ENCODE results near the gene FAHD1. TPM values are rescaled to one million over a fixed set of nuclear protein-coding genes. Genes with fewer than 3 reads are reported as not detected.

The FAHD1 gene
- total RNA-seq, 4 donors from 2014 or later: 107 to 188 (median 152) TPM

DNA sequence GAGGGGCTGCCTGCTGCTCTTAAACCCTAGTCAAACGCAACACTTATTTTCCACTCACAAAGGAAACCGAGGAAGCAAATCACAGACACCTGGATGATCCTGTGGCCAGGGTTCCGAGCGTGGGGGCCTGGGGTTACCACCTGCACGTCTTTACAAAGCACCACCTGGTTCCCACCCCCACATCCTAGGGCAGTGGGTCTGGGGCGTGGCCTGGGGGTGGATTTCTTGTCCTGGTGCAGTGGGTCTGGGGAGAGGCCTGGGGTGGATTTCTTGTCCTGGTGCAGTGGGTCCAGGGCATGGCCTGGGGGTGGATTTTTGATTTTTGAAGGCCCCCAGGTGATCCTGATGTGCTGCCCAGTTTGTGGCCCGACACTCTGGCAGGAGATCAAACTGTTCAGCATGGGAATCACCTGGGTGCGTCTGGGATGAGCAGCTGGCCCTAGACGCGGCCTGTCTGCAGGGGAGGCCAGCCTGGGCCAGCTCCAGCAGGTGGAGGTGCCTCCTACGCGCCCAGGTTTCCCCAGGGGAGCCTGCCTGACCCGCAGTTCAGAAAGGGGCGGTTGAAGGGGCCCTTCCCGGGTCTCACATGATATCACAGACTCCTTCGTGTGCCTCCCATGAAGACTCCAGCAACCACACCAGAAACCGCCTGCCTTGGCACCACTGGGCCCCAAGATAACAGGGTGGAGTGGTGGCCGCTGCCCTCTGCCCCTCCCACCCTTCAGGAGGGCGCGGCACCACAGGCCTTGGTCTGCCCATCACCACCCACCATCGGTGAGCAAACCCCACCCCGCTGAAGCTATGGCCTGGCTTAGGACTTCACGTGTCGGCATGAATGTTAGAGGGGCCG, 6.7 kb upstream of the FAHD1 start:
- TF ChIP-seq, protein P1, sequence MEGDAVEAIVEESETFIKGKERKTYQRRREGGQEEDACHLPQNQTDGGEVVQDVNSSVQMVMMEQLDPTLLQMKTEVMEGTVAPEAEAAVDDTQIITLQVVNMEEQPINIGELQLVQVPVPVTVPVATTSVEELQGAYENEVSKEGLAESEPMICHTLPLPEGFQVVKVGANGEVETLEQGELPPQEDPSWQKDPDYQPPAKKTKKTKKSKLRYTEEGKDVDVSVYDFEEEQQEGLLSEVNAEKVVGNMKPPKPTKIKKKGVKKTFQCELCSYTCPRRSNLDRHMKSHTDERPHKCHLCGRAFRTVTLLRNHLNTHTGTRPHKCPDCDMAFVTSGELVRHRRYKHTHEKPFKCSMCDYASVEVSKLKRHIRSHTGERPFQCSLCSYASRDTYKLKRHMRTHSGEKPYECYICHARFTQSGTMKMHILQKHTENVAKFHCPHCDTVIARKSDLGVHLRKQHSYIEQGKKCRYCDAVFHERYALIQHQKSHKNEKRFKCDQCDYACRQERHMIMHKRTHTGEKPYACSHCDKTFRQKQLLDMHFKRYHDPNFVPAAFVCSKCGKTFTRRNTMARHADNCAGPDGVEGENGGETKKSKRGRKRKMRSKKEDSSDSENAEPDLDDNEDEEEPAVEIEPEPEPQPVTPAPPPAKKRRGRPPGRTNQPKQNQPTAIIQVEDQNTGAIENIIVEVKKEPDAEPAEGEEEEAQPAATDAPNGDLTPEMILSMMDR (IDR thresholded peaks at IDR 0.05): no peak
- no peak for TF ChIP-seq POLR2A (IDR thresholded peaks at IDR 0.05)
- Histone ChIP-seq H3K27ac (no peak overlapping the region), H3K36me3 (peaks cover 0 to 74% (median 4%) of the 10 kb centered on the region in 3 donors), H3K27me3 (no peaks in the 10 kb centered on the region), H3K4me1 (peaks cover 0 to 19% (median 4%) of the 10 kb centered on the region in 4 donors), H3K4me3 (no peak overlapping the region), H3K9me3 (no peaks in the 10 kb centered on the region)
- DNase-seq: peak in 1 of 3 donors; percentile 23

DNA sequence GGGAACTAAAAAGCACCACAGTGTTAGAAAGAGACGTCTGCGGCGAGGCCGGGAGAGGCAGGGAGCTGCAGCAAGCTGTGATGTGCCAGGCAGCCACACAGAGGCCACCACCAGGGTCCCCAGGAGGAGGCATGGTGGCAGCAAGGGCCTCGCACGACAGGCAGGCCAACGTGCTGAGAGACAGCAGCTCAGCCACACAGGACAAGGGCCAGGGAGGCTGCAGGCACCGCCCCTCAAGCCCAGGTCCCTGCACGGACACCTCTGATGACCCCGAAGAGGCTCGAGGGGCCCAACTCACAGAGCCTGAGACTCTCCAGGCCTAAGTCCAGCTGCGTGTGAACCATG, 6.1 kb upstream of the FAHD1 start:
- Histone ChIP-seq H3K4me1 (peaks cover 3 to 25% (median 8%) of the 10 kb centered on the region in 4 donors), H3K27ac (no peak overlapping the region), H3K4me3 (no peak overlapping the region), H3K9me3 (no peaks in the 10 kb centered on the region), H3K36me3 (peaks cover 0 to 69% (median 4%) of the 10 kb centered on the region in 3 donors), H3K27me3 (no peaks in the 10 kb centered on the region)
- peak in 1 of 3 donors; percentile 25 for DNase-seq
- TF ChIP-seq POLR2A (IDR thresholded peaks at IDR 0.05): no peak
- TF ChIP-seq, protein P1 (IDR thresholded peaks at IDR 0.05): no peak

DNA sequence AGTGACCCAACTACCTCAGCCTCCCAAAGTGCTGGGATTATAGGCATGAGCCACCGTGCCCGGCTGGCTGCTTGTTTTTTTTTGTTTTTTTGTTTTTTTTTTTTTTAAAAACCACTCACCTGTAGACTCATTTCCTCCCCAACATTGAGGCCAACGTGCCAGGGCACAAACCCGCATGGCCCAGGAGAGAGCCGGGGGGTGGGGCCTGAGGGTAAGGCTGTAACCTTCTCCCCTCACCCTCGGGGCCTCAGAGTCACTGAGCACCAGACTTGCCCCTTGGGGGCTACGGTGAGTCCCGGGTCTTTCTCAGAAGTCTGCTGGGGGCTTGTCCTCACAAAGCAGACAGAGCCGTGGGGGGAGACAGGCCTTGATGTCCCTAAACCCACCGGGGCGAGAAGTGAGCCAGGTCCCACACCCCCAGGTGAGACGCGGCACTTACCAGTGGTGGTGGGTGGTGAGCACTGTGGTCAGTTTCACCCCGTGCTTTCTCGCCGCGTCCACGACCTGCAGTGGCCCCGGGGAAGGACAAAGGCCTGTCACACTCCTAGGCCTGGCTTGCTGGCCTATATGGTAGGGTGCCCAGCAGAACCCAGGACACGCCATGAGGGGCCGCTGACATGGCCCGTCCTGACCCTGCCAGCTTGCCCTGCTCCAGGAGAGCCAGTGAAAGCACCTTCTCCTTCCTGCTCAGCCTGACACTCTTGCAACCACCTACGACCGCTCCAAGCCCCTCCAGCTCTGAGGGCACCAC, 5.0 kb upstream of the FAHD1 start:
- Histone ChIP-seq H3K27me3 (no peaks in the 10 kb centered on the region), H3K9me3 (no peaks in the 10 kb centered on the region), H3K27ac (no peak overlapping the region), H3K4me1 (peaks cover 3 to 26% (median 10%) of the 10 kb centered on the region in 4 donors), H3K36me3 (peaks cover 0 to 58% (median 0%) of the 10 kb centered on the region in 3 donors), H3K4me3 (no peak overlapping the region)
- no peak for TF ChIP-seq POLR2A (IDR thresholded peaks at IDR 0.05)
- TF ChIP-seq, protein P1 (IDR thresholded peaks at IDR 0.05): no peak
- no peak for DNase-seq

DNA sequence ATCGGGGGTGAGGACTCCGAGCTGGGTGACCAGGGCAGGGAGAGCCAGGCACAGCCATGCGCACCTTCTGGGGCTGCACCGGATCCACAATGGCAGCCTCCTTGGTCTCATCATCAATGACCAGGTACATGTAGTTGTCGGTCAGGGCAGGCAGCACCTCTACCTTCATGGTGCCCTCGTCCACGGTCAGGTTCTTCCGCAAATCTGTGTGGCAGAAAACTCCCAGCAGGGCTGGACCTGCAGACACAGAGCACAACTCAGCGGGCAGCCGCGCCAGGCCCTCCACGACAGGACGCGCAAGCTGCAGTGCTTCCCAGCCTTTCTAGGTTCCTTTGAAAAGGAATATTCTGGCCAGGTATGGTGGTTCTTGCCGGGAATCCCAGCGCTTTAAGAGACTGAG, 4.2 kb upstream of the FAHD1 start:
- DNase-seq: no peak
- H3K27me3 ChIP-seq: no peaks in the 10 kb centered on the region
- H3K4me1 ChIP-seq: peaks cover 3 to 28% (median 13%) of the 10 kb centered on the region in 4 donors
- H3K27ac ChIP-seq: no peak overlapping the region
- TF ChIP-seq, protein P1 (IDR thresholded peaks at IDR 0.05): no peak
- no peak for TF ChIP-seq POLR2A (IDR thresholded peaks at IDR 0.05)
- peaks cover 0 to 51% (median 0%) of the 10 kb centered on the region in 3 donors for H3K36me3 ChIP-seq
- no peak overlapping the region for H3K4me3 ChIP-seq
- H3K9me3 ChIP-seq: no peaks in the 10 kb centered on the region

DNA sequence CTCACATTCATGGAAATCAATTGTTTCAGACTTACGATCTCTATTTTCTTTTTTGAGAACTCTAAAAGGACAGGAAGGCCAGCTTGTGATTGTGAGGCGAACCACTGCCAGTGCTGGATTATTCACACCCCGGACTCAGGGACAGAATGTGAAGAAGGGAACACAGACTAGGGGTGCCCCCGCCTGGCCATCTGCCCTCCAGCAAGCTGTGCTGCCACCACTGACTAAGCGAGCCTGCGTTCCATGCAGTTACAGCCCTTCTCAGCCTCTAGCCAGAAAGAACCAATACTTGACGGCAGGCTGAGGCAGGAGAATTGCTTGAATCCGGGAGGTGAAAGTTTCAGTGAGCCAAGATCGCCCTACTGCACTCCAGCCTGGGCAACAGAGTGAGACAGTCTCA, 3.2 kb upstream of the FAHD1 start:
- Histone ChIP-seq H3K36me3 (peaks cover 0 to 40% (median 0%) of the 10 kb centered on the region in 3 donors), H3K27ac (no peak overlapping the region), H3K4me1 (peaks cover 3 to 38% (median 14%) of the 10 kb centered on the region in 4 donors), H3K27me3 (no peaks in the 10 kb centered on the region), H3K9me3 (no peaks in the 10 kb centered on the region), H3K4me3 (no peak overlapping the region)
- TF ChIP-seq POLR2A (IDR thresholded peaks at IDR 0.05): no peak
- TF ChIP-seq, protein P1 (IDR thresholded peaks at IDR 0.05): peak in 2 of 6 experiments; percentile 26 to 37
- DNase-seq: peak in 2 of 3 donors; percentile 67 to 69
